ENCODE results near the gene HMCN2. TPM values are rescaled to one million over a fixed set of nuclear protein-coding genes. Genes with fewer than 3 reads are reported as not detected.

Gene HMCN2
- total RNA-seq, 1 donor from 2014 or later: 7.8 TPM

DNA sequence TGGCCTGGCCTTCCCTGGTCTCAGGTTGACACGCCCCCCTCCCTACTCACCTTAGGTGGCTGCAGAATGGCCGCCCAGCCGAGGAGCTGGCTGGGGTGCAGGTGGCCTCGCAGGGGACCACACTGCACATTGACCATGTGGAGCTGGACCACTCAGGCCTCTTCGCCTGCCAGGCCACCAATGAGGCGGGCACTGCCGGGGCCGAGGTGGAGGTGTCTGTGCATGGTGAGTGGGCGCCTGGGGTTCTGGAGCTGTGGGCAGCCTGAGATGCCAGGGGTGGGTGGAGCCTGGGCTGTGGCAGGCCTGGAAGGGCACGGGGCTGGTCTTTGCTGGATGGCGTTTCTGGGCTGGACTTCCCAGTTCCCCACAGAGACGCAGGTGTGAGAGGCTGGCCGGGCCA is 90.5 kb downstream of the HMCN2 start:
- no peak for ATAC-seq
- H3K4me3 ChIP-seq: no peak overlapping the region
- intact Hi-C loops (cut with DNase I): no loop called here
- H3K27ac ChIP-seq: no peak overlapping the region
- H3K36me3 ChIP-seq: no peaks in the 10 kb centered on the region
- no peaks in the 10 kb centered on the region for H3K4me1 ChIP-seq
- no peaks in the 10 kb centered on the region for H3K27me3 ChIP-seq
- DNase-seq: no peak
- no peaks in the 10 kb centered on the region for H3K9me3 ChIP-seq
- no peak for TF ChIP-seq CTCF (IDR thresholded peaks at IDR 0.05)

GRCh38 chr9:130356877-130357584 is 91.5 kb downstream of the HMCN2 start:
- ATAC-seq (no peak), DNase-seq (no peak)
- no peaks in the 10 kb centered on the region for H3K9me3 ChIP-seq
- no peaks in the 10 kb centered on the region for H3K36me3 ChIP-seq
- no peak overlapping the region for H3K27ac ChIP-seq
- H3K4me3 ChIP-seq: no peak overlapping the region
- no peak for TF ChIP-seq CTCF (IDR thresholded peaks at IDR 0.05)
- intact Hi-C loops (cut with DNase I): no loop called here
- no peaks in the 10 kb centered on the region for H3K27me3 ChIP-seq
- no peaks in the 10 kb centered on the region for H3K4me1 ChIP-seq

GRCh38 chr9:130358928-130359327 is 93.4 kb downstream of the HMCN2 start:
- intact Hi-C loops (cut with DNase I): no loop called here
- Histone ChIP-seq H3K9me3 (no peaks in the 10 kb centered on the region), H3K4me1 (no peaks in the 10 kb centered on the region), H3K36me3 (no peaks in the 10 kb centered on the region), H3K27me3 (no peaks in the 10 kb centered on the region), H3K27ac (no peak overlapping the region), H3K4me3 (no peak overlapping the region)
- no peak for ATAC-seq
- no peak for DNase-seq
- no peak for TF ChIP-seq CTCF (IDR thresholded peaks at IDR 0.05)

DNA sequence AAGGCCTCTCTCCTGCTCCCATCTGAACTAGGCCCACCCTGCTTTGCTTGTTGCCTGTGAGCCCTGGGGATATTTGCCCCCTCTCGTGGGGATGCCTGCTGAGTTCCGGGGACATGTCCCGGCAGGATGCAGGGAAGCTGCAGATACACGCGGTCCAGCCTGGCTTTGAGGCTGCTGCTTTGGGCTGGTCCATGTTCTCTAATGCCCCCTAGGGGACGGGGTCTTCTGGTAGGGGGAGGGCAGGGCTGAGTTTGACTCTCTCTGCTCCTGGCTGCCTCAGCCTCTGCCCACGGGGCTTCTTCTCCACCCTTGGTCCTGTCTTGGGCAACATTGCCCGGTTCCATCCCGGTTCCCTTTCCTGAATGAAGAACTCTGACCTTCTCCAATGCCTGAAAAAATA is 94.3 kb downstream of the HMCN2 start:
- no peaks in the 10 kb centered on the region for H3K4me1 ChIP-seq
- H3K27me3 ChIP-seq: no peaks in the 10 kb centered on the region
- H3K9me3 ChIP-seq: no peaks in the 10 kb centered on the region
- H3K36me3 ChIP-seq: no peaks in the 10 kb centered on the region
- intact Hi-C loops (cut with DNase I): no loop called here
- ATAC-seq: no peak
- DNase-seq: no peak
- no peak overlapping the region for H3K4me3 ChIP-seq
- no peak for TF ChIP-seq CTCF (IDR thresholded peaks at IDR 0.05)
- H3K27ac ChIP-seq: no peak overlapping the region

DNA sequence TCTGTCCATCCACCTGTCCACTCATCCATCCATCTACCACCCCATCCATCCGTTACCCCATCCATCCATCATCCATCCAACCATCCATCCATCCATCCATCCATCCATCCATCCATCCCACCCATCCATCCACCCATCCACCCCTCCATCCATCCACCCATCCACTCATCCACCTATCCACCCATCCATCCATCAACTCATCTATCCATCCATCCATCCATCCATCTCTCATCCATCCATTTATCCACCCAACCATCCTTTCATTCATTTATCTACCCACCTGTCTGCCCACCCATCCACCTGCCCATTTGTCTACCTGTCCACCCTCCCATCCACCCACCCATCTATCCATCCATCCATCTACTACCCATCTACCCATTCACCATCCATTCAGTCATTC is 95.1 kb downstream of the HMCN2 start:
- ATAC-seq (no peak), DNase-seq (no peak)
- no peaks in the 10 kb centered on the region for H3K36me3 ChIP-seq
- no peaks in the 10 kb centered on the region for H3K27me3 ChIP-seq
- no peak overlapping the region for H3K27ac ChIP-seq
- H3K4me1 ChIP-seq: no peaks in the 10 kb centered on the region
- no peak for TF ChIP-seq CTCF (IDR thresholded peaks at IDR 0.05)
- intact Hi-C loops (cut with DNase I): no loop called here
- no peaks in the 10 kb centered on the region for H3K9me3 ChIP-seq
- H3K4me3 ChIP-seq: no peak overlapping the region
